Measurements from ENCODE around the gene TCAP. TPM values are rescaled to one million over a fixed set of nuclear protein-coding genes. Genes with fewer than 3 reads are reported as not detected.

TCAP gene
- total RNA-seq, 1 donor from 2014 or later: 0.98 TPM

GRCh38 chr17:39684369-39685192 lies 19.4 kb downstream of the TCAP start:
- FAIRE-seq: no peak
- Mint-ChIP-seq H3K4me3 (ENCODE audit: unreplicated experiment) (no peak overlapping the region), H3K36me3 (ENCODE audit: low read depth, unreplicated experiment) (peaks cover 8% of the 10 kb centered on the region), H3K9me3 (ENCODE audit: unreplicated experiment) (no peaks in the 10 kb centered on the region), H3K27ac (ENCODE audit: unreplicated experiment) (no peak overlapping the region), H3K27me3 (ENCODE audit: low read depth, unreplicated experiment) (peaks cover 3% of the 10 kb centered on the region), H3K4me1 (ENCODE audit: low read depth, unreplicated experiment) (peaks cover 8% of the 10 kb centered on the region)
- Histone ChIP-seq H3K4me2 (ENCODE audit: low read length) (no peak overlapping the region), H3K4me1 (ENCODE audit: insufficient read depth, low read length) (peaks cover 8% of the 10 kb centered on the region), H3K9me3 (ENCODE audit: insufficient read depth, low read depth, low read length) (no peaks in the 10 kb centered on the region), H3K4me3 (ENCODE audit: insufficient read depth, low read depth, low read length) (no peak overlapping the region), H3K36me3 (ENCODE audit: insufficient read depth, low read length) (no peaks in the 10 kb centered on the region), H3K9ac (ENCODE audit: low read length) (no peak overlapping the region), H3K27me3 (ENCODE audit: insufficient read depth, low read length) (no peaks in the 10 kb centered on the region), H4K20me1 (ENCODE audit: insufficient read depth, low read length) (no peaks in the 10 kb centered on the region), H3K27ac (ENCODE audit: low read depth, low read length) (no peak overlapping the region), H3K79me2 (ENCODE audit: insufficient read depth, low read length) (no peaks in the 10 kb centered on the region), H2AFZ (ENCODE audit: low read depth, low read length) (no peak overlapping the region)
- DNase-seq (ENCODE audit: low read depth): no peak
- TF ChIP-seq CTCF (IDR thresholded peaks at IDR 0.05; ENCODE audit: insufficient read depth, low read depth, low read length) (no peak), EZH2 (IDR thresholded peaks at IDR 0.05; ENCODE audit: insufficient read depth, low read length) (no peak)

- FAIRE-seq: no peak
- H3K4me2 ChIP-seq (ENCODE audit: low read length): peak overlapping the region; percentile 95
- H3K4me3 ChIP-seq (ENCODE audit: insufficient read depth, low read depth, low read length): peak overlapping the region; percentile 91
- no peaks in the 10 kb centered on the region for H3K27me3 Mint-ChIP-seq (ENCODE audit: low read depth, unreplicated experiment)
- H2AFZ ChIP-seq (ENCODE audit: low read depth, low read length): peak overlapping the region; percentile 89
- H4K20me1 ChIP-seq (ENCODE audit: insufficient read depth, low read length): no peaks in the 10 kb centered on the region
- H3K9me3 Mint-ChIP-seq (ENCODE audit: unreplicated experiment): no peaks in the 10 kb centered on the region
- peak overlapping the region; percentile 92 for H3K4me3 Mint-ChIP-seq (ENCODE audit: unreplicated experiment)
- H3K79me2 ChIP-seq (ENCODE audit: insufficient read depth, low read length): no peaks in the 10 kb centered on the region
- no peak overlapping the region for H3K27ac ChIP-seq (ENCODE audit: low read depth, low read length)
- H3K9me3 ChIP-seq (ENCODE audit: insufficient read depth, low read depth, low read length): no peaks in the 10 kb centered on the region
- TF ChIP-seq EZH2 (IDR thresholded peaks at IDR 0.05; ENCODE audit: insufficient read depth, low read length): no peak
- TF ChIP-seq CTCF (IDR thresholded peaks at IDR 0.05; ENCODE audit: insufficient read depth, low read depth, low read length): no peak
- H3K27me3 ChIP-seq (ENCODE audit: insufficient read depth, low read length): no peaks in the 10 kb centered on the region
- H3K27ac Mint-ChIP-seq (ENCODE audit: unreplicated experiment): peak overlapping the region; percentile 88
- peaks cover 8% of the 10 kb centered on the region for H3K4me1 ChIP-seq (ENCODE audit: insufficient read depth, low read length)
- H3K4me1 Mint-ChIP-seq (ENCODE audit: low read depth, unreplicated experiment): peaks cover 8% of the 10 kb centered on the region
- no peaks in the 10 kb centered on the region for H3K36me3 ChIP-seq (ENCODE audit: insufficient read depth, low read length)
- H3K9ac ChIP-seq (ENCODE audit: low read length): no peak overlapping the region
- H3K36me3 Mint-ChIP-seq (ENCODE audit: low read depth, unreplicated experiment): peaks cover 2% of the 10 kb centered on the region
- no peak for DNase-seq (ENCODE audit: low read depth)
Observed at GRCh38 chr17:39687101-39687545, 22.0 kb downstream of the TCAP start.

All from astrocyte (in vitro differentiated cells and primary cell).